CD4-positive, alpha-beta T cell (primary cell): ENCODE data around the gene MYL9. TPM values are rescaled to one million over a fixed set of nuclear protein-coding genes. Genes with fewer than 3 reads are reported as not detected.
A peak's percentile ranks its signal among the peaks of the same experiment; 100 is the strongest.

ENCODE experiments used
- ATAC-seq: fragments of 200-7000 bp; cut with Tn5 transposase; one replicate; pipeline ENCODE4 v1.10.0; 2022; ENCODE audit warnings: mild to moderate bottlenecking; ENCODE audit not compliant: poor library complexity
- CTCF ChIA-PET: fragments of 350-600 bp; sonication (Branson Sonifier 250); formaldehyde crosslinking; loops from one replicate; lab custom pipeline; 2021; ENCODE audit warnings: antibody characterized with exemption, inconsistent platforms; lab: Charles Lee
- POLR2A ChIA-PET: fragments of 350-600 bp; sonication (Branson Sonifier 250); formaldehyde crosslinking; loops from one replicate; lab custom pipeline; 2021; ENCODE audit warnings: antibody characterized with exemption, inconsistent platforms; lab: Charles Lee
- DNase-seq, 14 experiments: peaks; one replicate each; pipeline ENCODE4 v3.0.0-alpha.2; 2013 to 2020; ENCODE audit warnings: mixed read lengths in 2 of 14
- H3K27ac ChIP-seq, 2 donors: one replicate each; pipeline versions ENCODE4 v1.5.1 to v1.7.0; 2013; ENCODE audit warnings: low read length in 2 of 2, low read depth in 1 of 2, mild to moderate bottlenecking in 1 of 2
- H3K27me3 ChIP-seq, 2 experiments: 1 replicate in 1 of 2; 2 replicates in 1 of 2; pipeline versions ENCODE4 v1.6.1 to v1.7.0; 2013; ENCODE audit warnings: low read length in 2 of 2, control low read depth in 1 of 2, mild to moderate bottlenecking in 1 of 2, moderate library complexity in 1 of 2; ENCODE audit not compliant: insufficient read depth in 2 of 2, control insufficient read depth in 1 of 2
- H3K36me3 ChIP-seq: one replicate; pipeline ENCODE4 v1.6.1; 2013; ENCODE audit warnings: low read length, control low read depth; ENCODE audit not compliant: insufficient read depth
- H3K4me1 ChIP-seq: one replicate; pipeline ENCODE4 v1.6.1; 2013; ENCODE audit warnings: low read length, control low read depth; ENCODE audit not compliant: insufficient read depth
- H3K4me3 ChIP-seq: one replicate; pipeline ENCODE4 v1.5.1; 2013; ENCODE audit warnings: mild to moderate bottlenecking, low read length, moderate library complexity
- H3K9me3 ChIP-seq, 2 experiments: 1 replicate in 1 of 2; 2 replicates in 1 of 2; pipeline versions ENCODE4 v1.6.1 to v1.7.0; 2013; ENCODE audit warnings: low read length in 2 of 2, mild to moderate bottlenecking in 2 of 2, control low read depth in 1 of 2, moderate library complexity in 1 of 2; ENCODE audit not compliant: control insufficient read depth in 1 of 2, insufficient read depth in 1 of 2
- H3K27ac Mint-ChIP-seq: one replicate; pipeline ENCODE4 v1.8.0; 2020; ENCODE audit warnings: mixed read lengths
- H3K27me3 Mint-ChIP-seq: one replicate; pipeline ENCODE4 v1.8.0; 2021; ENCODE audit warnings: mixed read lengths
- H3K36me3 Mint-ChIP-seq: one replicate; pipeline ENCODE4 v1.8.0; 2021; ENCODE audit warnings: low read depth, mixed read lengths
- H3K4me1 Mint-ChIP-seq: one replicate; pipeline ENCODE4 v1.8.0; 2021; ENCODE audit warnings: low read depth, mixed read lengths
- H3K4me3 Mint-ChIP-seq: one replicate; pipeline ENCODE4 v1.8.0; 2020; ENCODE audit warnings: mild to moderate bottlenecking, mixed read lengths
- H3K9me3 Mint-ChIP-seq: one replicate; pipeline ENCODE4 v1.8.0; 2020; ENCODE audit warnings: mixed read lengths
- intact Hi-C, 2 experiments: fragments of 100-400 bp; cut with DNase I in 1 of 2; cut with micrococcal nuclease in 1 of 2; formaldehyde crosslinking; loops; one replicate each; pipeline versions ENCODE4 v1.15.1 to v1.9.0; 2023 to 2025; cut with DNase I, micrococcal nuclease
- total RNA-seq, 174 experiments: library from RNA in 2 of 174; stranded (reverse) in 2 of 174; gene quantifications; one replicate each; pipeline ENCODE4 v1.2.3 and lab custom pipeline; 2021 to 2026
- TF ChIP-seq, protein P1 (sequence below): fragments of 200-600 bp; IDR thresholded peaks from one replicate; pipeline ENCODE4 v1.8.0; 2022; ENCODE audit warnings: antibody characterized with exemption, mild to moderate bottlenecking

The MYL9 gene
- total RNA-seq, 2 experiments from 2014 or later: not detected

DNA sequence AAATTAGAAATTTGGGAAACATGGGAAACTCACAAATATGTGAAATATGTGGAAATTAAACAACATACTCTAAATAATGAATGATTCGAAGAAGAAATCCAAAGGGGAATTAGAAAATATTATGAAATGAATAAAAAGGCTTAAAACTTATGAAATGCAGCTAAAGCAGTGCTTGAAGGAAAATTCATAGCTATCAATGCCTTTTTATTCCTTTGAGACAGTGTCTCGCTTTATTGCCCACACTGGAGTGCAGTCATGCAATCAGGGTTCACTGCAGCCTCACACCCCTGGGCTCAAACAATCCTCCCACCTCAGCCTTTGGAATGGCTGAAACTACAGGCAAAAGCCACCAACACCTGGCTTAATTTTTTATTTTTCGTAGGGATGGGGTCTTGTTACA is 24.2 kb downstream of the MYL9 start:
- intact Hi-C loops: no loop called here
- H3K27ac Mint-ChIP-seq: no peak overlapping the region
- Histone ChIP-seq H3K9me3 (peaks cover 5 to 16% of the 10 kb centered on the region in 2 experiments), H3K36me3 (no peaks in the 10 kb centered on the region), H3K4me1 (peaks cover 2% of the 10 kb centered on the region), H3K27me3 (no peaks in the 10 kb centered on the region), H3K27ac (no peak overlapping the region), H3K4me3 (no peak overlapping the region)
- ATAC-seq (no peak), DNase-seq (no peak)
- peaks cover 3% of the 10 kb centered on the region for H3K9me3 Mint-ChIP-seq
- H3K27me3 Mint-ChIP-seq: no peaks in the 10 kb centered on the region
- TF ChIP-seq, protein P1, sequence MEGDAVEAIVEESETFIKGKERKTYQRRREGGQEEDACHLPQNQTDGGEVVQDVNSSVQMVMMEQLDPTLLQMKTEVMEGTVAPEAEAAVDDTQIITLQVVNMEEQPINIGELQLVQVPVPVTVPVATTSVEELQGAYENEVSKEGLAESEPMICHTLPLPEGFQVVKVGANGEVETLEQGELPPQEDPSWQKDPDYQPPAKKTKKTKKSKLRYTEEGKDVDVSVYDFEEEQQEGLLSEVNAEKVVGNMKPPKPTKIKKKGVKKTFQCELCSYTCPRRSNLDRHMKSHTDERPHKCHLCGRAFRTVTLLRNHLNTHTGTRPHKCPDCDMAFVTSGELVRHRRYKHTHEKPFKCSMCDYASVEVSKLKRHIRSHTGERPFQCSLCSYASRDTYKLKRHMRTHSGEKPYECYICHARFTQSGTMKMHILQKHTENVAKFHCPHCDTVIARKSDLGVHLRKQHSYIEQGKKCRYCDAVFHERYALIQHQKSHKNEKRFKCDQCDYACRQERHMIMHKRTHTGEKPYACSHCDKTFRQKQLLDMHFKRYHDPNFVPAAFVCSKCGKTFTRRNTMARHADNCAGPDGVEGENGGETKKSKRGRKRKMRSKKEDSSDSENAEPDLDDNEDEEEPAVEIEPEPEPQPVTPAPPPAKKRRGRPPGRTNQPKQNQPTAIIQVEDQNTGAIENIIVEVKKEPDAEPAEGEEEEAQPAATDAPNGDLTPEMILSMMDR: no peak
- ChIA-PET POLR2A (interaction anchor here (0.8 kb wide), 1 partner anchor 9 kb away, joined by 3 read pairs; no protein-coding TSS in a partner anchor), CTCF (no interaction called here)
- no peaks in the 10 kb centered on the region for H3K4me1 Mint-ChIP-seq
- no peak overlapping the region for H3K4me3 Mint-ChIP-seq
- H3K36me3 Mint-ChIP-seq: no peaks in the 10 kb centered on the region

DNA sequence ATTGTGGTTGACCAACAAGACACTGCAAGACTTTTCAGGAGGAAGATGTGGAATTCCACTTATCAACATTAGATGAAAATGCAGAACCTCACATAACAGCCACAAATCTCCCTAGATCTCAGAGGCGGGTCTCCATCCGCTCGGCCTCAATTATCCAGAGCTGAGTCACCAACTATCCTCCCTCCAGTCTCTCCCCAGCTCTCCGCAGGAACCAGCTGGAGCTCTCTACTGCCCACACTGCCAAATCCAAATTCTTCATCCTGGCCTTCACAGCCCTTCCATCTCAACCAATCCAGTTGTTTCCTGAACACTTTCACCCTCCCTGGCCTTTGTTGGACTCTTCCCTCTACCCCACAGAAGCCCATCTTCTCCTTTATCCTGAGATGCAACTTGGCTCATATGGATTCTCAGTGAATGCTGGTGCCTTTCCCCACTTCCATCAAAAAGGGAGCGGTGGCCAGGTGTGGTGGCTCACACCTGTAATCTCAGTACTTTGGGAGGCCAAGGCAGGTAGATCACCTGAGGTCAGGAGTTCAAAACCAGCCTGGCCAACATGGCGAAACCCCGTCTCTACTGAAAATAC is 28.6 kb downstream of the MYL9 start:
- Histone ChIP-seq H3K9me3 (peaks cover 5 to 12% of the 10 kb centered on the region in 2 experiments), H3K27me3 (no peaks in the 10 kb centered on the region), H3K36me3 (no peaks in the 10 kb centered on the region), H3K4me1 (peaks cover 23% of the 10 kb centered on the region), H3K4me3 (no peak overlapping the region), H3K27ac (no peak overlapping the region)
- H3K9me3 Mint-ChIP-seq: peaks cover under 1% of the 10 kb centered on the region
- ChIA-PET CTCF (interaction anchor here (0.6 kb wide), 1 partner anchor 50 kb away, joined by 3 read pairs; no protein-coding TSS in a partner anchor), POLR2A (interaction anchor here (1.3 to 1.6 kb wide), 2 partner anchors 36 to 176 kb away, joined by 3 to 7 read pairs; partner anchors contain the start of genes NDRG3 and RAB5IF)
- TF ChIP-seq, protein P1: no peak
- peaks cover 8% of the 10 kb centered on the region for H3K36me3 Mint-ChIP-seq
- peak overlapping the region; percentile 97 for H3K27ac Mint-ChIP-seq
- H3K4me1 Mint-ChIP-seq: peaks cover 23% of the 10 kb centered on the region
- DNase-seq: no peak
- intact Hi-C loops: loop anchor here (5.0 kb wide), 1 partner anchor 108 kb away; no protein-coding TSS in a partner anchor
- ATAC-seq: no peak
- H3K27me3 Mint-ChIP-seq: no peaks in the 10 kb centered on the region
- no peak overlapping the region for H3K4me3 Mint-ChIP-seq

DNA sequence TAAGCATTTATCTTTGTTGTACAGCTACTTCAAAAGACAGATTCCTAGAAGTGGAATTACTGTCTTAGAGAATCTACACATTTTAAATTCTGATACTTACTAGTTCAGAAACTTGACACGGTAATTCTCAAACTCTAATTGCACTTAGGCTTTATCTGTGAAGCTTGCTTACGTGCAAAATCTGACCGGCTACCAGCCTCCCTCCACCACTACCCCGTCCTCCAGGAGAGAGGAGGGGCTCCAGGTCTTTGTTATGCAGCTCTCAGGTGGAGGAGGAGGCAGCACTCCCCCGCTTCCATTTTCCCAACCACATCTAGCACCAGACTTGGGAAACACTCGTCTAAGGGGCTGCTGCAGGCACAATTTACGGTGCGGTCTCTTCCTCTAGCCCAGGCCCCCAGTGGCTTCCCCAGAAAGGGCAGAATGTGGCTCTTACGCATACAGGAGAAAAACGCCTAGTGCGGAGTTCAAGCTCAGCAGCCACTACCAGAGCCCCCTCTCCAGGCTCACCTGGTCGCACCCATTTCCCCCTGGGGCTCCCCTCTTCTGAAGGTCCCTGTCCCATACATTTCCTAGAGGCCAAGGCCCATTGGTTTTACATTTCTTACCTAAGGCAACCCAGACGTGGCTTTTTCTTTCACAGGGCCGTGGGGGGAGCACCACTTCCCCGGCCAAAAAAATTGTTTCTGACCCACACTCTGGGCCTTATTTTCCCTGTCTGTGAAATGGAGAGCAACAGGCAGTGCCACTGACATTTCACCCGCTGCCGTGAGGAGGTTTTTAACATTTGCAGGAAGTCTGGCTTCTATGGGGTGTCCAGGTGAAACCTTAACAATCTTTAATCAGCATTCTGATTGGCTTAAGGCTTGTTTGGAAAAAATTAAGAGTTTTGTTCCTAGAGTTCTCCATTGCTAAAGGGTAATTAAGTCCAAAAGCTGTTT is 30.5 kb downstream of the MYL9 start:
- H3K36me3 Mint-ChIP-seq: peaks cover 21% of the 10 kb centered on the region
- TF ChIP-seq, protein P1: no peak
- peak overlapping the region; percentile 95 for H3K4me3 Mint-ChIP-seq
- Histone ChIP-seq H3K9me3 (no peaks in the 10 kb centered on the region), H3K36me3 (no peaks in the 10 kb centered on the region), H3K4me1 (peaks cover 40% of the 10 kb centered on the region), H3K27me3 (no peaks in the 10 kb centered on the region), H3K27ac (peak overlapping the region; percentile 94 to 96), H3K4me3 (no peak overlapping the region)
- CTCF ChIA-PET: interaction anchor here (0.7 to 8.5 kb wide), 5 partner anchors 14 to 825 kb away, joined by 3 to 57 read pairs (median 4); partner anchors contain the start of genes DSN1 and RAB5IF
- H3K4me1 Mint-ChIP-seq: peaks cover 40% of the 10 kb centered on the region
- H3K27me3 Mint-ChIP-seq: no peaks in the 10 kb centered on the region
- peak overlapping the region; percentile 97 for H3K27ac Mint-ChIP-seq
- DNase-seq: peak in 3 of 14 experiments; percentile 14 to 44 (median 35)
- no peaks in the 10 kb centered on the region for H3K9me3 Mint-ChIP-seq
- POLR2A ChIA-PET: interaction anchor here (0.6 to 8.2 kb wide), 9 partner anchors 10 to 174 kb away, joined by 3 to 121 read pairs (median 5); partner anchors contain the start of genes RAB5IF and SLA2
- intact Hi-C loops: loop anchor here (1.0 to 5.0 kb wide), 4 partner anchors 15 to 110 kb away; no protein-coding TSS in a partner anchor
- ATAC-seq: no peak
